ENCODE data around the gene WDR72. TPM values are rescaled to one million over a fixed set of nuclear protein-coding genes. Genes with fewer than 3 reads are reported as not detected.

The WDR72 gene
- total RNA-seq, 1 experiment from 2014 or later: not detected

- no TSS peak for BruUV-seq (replicated peaks)
- ChIA-PET CTCF (no interaction called here), POLR2A (no interaction called here)
- no peak for DNase-seq (ENCODE audit: unreplicated experiment)
- Mint-ChIP-seq H3K27me3 (ENCODE audit: insufficient read depth, unreplicated experiment) (peaks cover 69% of the 10 kb centered on the region), H3K4me3 (ENCODE audit: unreplicated experiment) (no peak overlapping the region), H3K4me1 (ENCODE audit: insufficient read depth, unreplicated experiment) (no peaks in the 10 kb centered on the region), H3K27ac (ENCODE audit: low read depth, unreplicated experiment) (no peak overlapping the region), H3K36me3 (ENCODE audit: insufficient read depth, unreplicated experiment) (no peaks in the 10 kb centered on the region), H3K9me3 (ENCODE audit: unreplicated experiment) (no peaks in the 10 kb centered on the region)
- no peak for TF ChIP-seq CTCF (IDR thresholded peaks at IDR 0.05; ENCODE audit: unreplicated experiment)
- intact Hi-C loops (cut with micrococcal nuclease): loop anchor here (10.0 kb wide), 1 partner anchor 516 kb away; no protein-coding TSS in a partner anchor
Observed at GRCh38 chr15:53710906-53711305, 48.6 kb downstream of the WDR72 start.

- H3K36me3 Mint-ChIP-seq (ENCODE audit: insufficient read depth, unreplicated experiment): no peaks in the 10 kb centered on the region
- no peak for TF ChIP-seq CTCF (IDR thresholded peaks at IDR 0.05; ENCODE audit: unreplicated experiment)
- no peaks in the 10 kb centered on the region for H3K4me1 Mint-ChIP-seq (ENCODE audit: insufficient read depth, unreplicated experiment)
- DNase-seq (ENCODE audit: unreplicated experiment): no peak
- no peak overlapping the region for H3K4me3 Mint-ChIP-seq (ENCODE audit: unreplicated experiment)
- peaks cover 62% of the 10 kb centered on the region for H3K27me3 Mint-ChIP-seq (ENCODE audit: insufficient read depth, unreplicated experiment)
- intact Hi-C loops (cut with micrococcal nuclease): loop anchor here (10.0 kb wide), 1 partner anchor 515 kb away; no protein-coding TSS in a partner anchor
- H3K27ac Mint-ChIP-seq (ENCODE audit: low read depth, unreplicated experiment): no peak overlapping the region
- ChIA-PET POLR2A (interaction anchor here (0.8 kb wide), 1 partner anchor 937 kb away, joined by 3 read pairs; no protein-coding TSS in a partner anchor), CTCF (interaction anchor here (0.7 to 0.8 kb wide), 2 partner anchors 8 to 1414 kb away, joined by 3 read pairs; no protein-coding TSS in a partner anchor)
- no peaks in the 10 kb centered on the region for H3K9me3 Mint-ChIP-seq (ENCODE audit: unreplicated experiment)
- BruUV-seq (replicated peaks): no TSS peak
Observed at GRCh38 chr15:53709821-53710220, 49.6 kb downstream of the WDR72 start.

- H3K27ac Mint-ChIP-seq (ENCODE audit: low read depth, unreplicated experiment): no peak overlapping the region
- BruUV-seq (replicated peaks): no TSS peak
- H3K4me3 Mint-ChIP-seq (ENCODE audit: unreplicated experiment): no peak overlapping the region
- ChIA-PET POLR2A (interaction anchor here (0.5 kb wide), 1 partner anchor 521 kb away, joined by 3 read pairs; no protein-coding TSS in a partner anchor), CTCF (no interaction called here)
- intact Hi-C loops (cut with micrococcal nuclease): no loop called here
- no peaks in the 10 kb centered on the region for H3K4me1 Mint-ChIP-seq (ENCODE audit: insufficient read depth, unreplicated experiment)
- no peak for TF ChIP-seq CTCF (IDR thresholded peaks at IDR 0.05; ENCODE audit: unreplicated experiment)
- DNase-seq (ENCODE audit: unreplicated experiment): no peak
- H3K36me3 Mint-ChIP-seq (ENCODE audit: insufficient read depth, unreplicated experiment): no peaks in the 10 kb centered on the region
- H3K27me3 Mint-ChIP-seq (ENCODE audit: insufficient read depth, unreplicated experiment): peaks cover 27% of the 10 kb centered on the region
- H3K9me3 Mint-ChIP-seq (ENCODE audit: unreplicated experiment): no peaks in the 10 kb centered on the region
Observed at GRCh38 chr15:53695365-53695764, 64.1 kb downstream of the WDR72 start.

- intact Hi-C loops (cut with micrococcal nuclease): no loop called here
- Mint-ChIP-seq H3K4me3 (ENCODE audit: unreplicated experiment) (no peak overlapping the region), H3K27ac (ENCODE audit: low read depth, unreplicated experiment) (no peak overlapping the region), H3K9me3 (ENCODE audit: unreplicated experiment) (no peaks in the 10 kb centered on the region), H3K36me3 (ENCODE audit: insufficient read depth, unreplicated experiment) (no peaks in the 10 kb centered on the region), H3K27me3 (ENCODE audit: insufficient read depth, unreplicated experiment) (peaks cover 27% of the 10 kb centered on the region), H3K4me1 (ENCODE audit: insufficient read depth, unreplicated experiment) (no peaks in the 10 kb centered on the region)
- CTCF ChIA-PET: no interaction called here
- TF ChIP-seq CTCF (IDR thresholded peaks at IDR 0.05; ENCODE audit: unreplicated experiment): no peak
- BruUV-seq (replicated peaks): no TSS peak
- POLR2A ChIA-PET: no interaction called here
- DNase-seq (ENCODE audit: unreplicated experiment): no peak
Observed at GRCh38 chr15:53694476-53694874, 65.0 kb downstream of the WDR72 start.

Measured in MCF 10A (cell line).